ENCODE results near the gene SCD5. TPM values are rescaled to one million over a fixed set of nuclear protein-coding genes. Genes with fewer than 3 reads are reported as not detected.

SCD5 gene
- total and polyA plus RNA-seq, 9 of the 15 experiments (the other 6 are each of a cell fraction or from before 2014, with no cell fraction given): 0.01 to 0.20 (median 0.03) TPM; not detected in 5

GRCh38 chr4:82583897-82584587 is 214.6 kb downstream of the SCD5 start:
- CTCF ChIA-PET (ENCODE audit: low intra/inter-chr PET ratio): no interaction called here
- Histone ChIP-seq H3K9ac (ENCODE audit: insufficient read depth in 1 of 2, low read depth in 2 of 2, low read length in 2 of 2) (no peak overlapping the region), H3K9me1 (ENCODE audit: control insufficient read depth, insufficient read depth, low read length) (no peaks in the 10 kb centered on the region), H3K4me1 (replicated peaks in 1 of 2; ENCODE audit: control insufficient read depth in 2 of 2, insufficient read depth in 2 of 2, low read length in 2 of 2) (no peaks in the 10 kb centered on the region), H3K36me3 (ENCODE audit: control insufficient read depth, insufficient read depth, low read length) (no peaks in the 10 kb centered on the region), H3K79me2 (ENCODE audit: control insufficient read depth, insufficient read depth, low read length) (no peaks in the 10 kb centered on the region), H3K4me2 (ENCODE audit: insufficient read depth, low read length) (no peak overlapping the region), H3K9me3 (replicated peaks; ENCODE audit: control insufficient read depth, insufficient read depth, low read depth, low read length) (no peaks in the 10 kb centered on the region), H2AFZ (ENCODE audit: low read depth, low read length) (no peak overlapping the region), H3K27ac (ENCODE audit: extremely low read depth, low read depth, low read length) (no peak overlapping the region), H3K4me3 (no peak overlapping the region), H3K27me3 (ENCODE audit: control insufficient read depth in 2 of 2, insufficient read depth in 2 of 2, low read length in 2 of 2) (peaks cover 7 to 31% of the 10 kb centered on the region in 2 experiments; a peak in 2 of 5 replicates), H4K20me1 (replicated peaks; ENCODE audit: control insufficient read depth, insufficient read depth, low read length) (no peaks in the 10 kb centered on the region)
- ATAC-seq: no peak
- TF ChIP-seq OTX1 (CRISPR knock-in tag; IDR thresholded peaks at IDR 0.05): no peak
- TF ChIP-seq TBP (optimal IDR thresholded peaks at IDR 0.05; ENCODE audit: low read depth, low read length): no peak
- no peak for TF ChIP-seq CC2D1A (IDR thresholded peaks at IDR 0.05)
- no peak for TF ChIP-seq CBX8 (IDR thresholded peaks at IDR 0.05; ENCODE audit: borderline replicate concordance, extremely low read depth, low read depth, low read length, poor library complexity, severe bottlenecking)
- TF ChIP-seq PCBP2 (IDR thresholded peaks at IDR 0.05; ENCODE audit: low read depth, low read length, poor library complexity, severe bottlenecking): no peak
- TF ChIP-seq FUS (optimal IDR thresholded peaks at IDR 0.05; ENCODE audit: low read depth, low read length): no peak
- TF ChIP-seq MYNN (IDR thresholded peaks at IDR 0.05): no peak
- TF ChIP-seq MYNN (CRISPR knock-in tag; IDR thresholded peaks at IDR 0.05): no peak
- TF ChIP-seq TRIM25 (IDR thresholded peaks at IDR 0.05; ENCODE audit: borderline replicate concordance): no peak
- TF ChIP-seq XRCC5 (IDR thresholded peaks at IDR 0.05; ENCODE audit: low read depth, low read length): no peak
- in situ Hi-C loops (cut with MboI) (no loop called here), intact Hi-C loops (cut with micrococcal nuclease) (no loop called here)
- BruUV-seq (replicated peaks): no TSS peak
- 2% methylated on average over 5 of the region's 5 CpGs for WGBS (ENCODE audit: insufficient coverage, low coverage, missing lambda C conversion rate)
- DNase-seq (ENCODE audit: extremely low read depth in 1 of 4, low spot score in 3 of 4): no peak
- POLR2A ChIA-PET: no interaction called here
- no peak for FAIRE-seq
